Activated CD4-positive, alpha-beta T cell treated with anti-CD3 and anti-CD28 coated beads for 4 hours (primary cell): ENCODE results near the gene HOXA2.

Experiments used
- DNase-seq, 2 donors: peaks; one replicate each; pipeline ENCODE4 v3.0.0-alpha.2; 2020

HOXA2 gene

GRCh38 chr7:27097686-27098577 lies 4.6 kb downstream of the HOXA2 start:
- DNase-seq: no peak

GRCh38 chr7:27096768-27097514 lies 5.5 kb downstream of the HOXA2 start:
- no peak for DNase-seq

- DNase-seq: peak; percentile 63 to 72
Observed at GRCh38 chr7:27095897-27096767, 6.4 kb downstream of the HOXA2 start, which contains the start of gene HOXA1. Gene HOXA1, minus strand, starts transcription at chr7:27096000. Its CDS starts 88 bp downstream, at chr7:27095912.

GRCh38 chr7:27095050-27095896 lies 7.2 kb downstream of the HOXA2 start:
- DNase-seq: peak; percentile 4 to 29

- no peak for DNase-seq
Observed at GRCh38 chr7:27094304-27095049, 8.0 kb downstream of the HOXA2 start.

- no peak for DNase-seq
Observed at GRCh38 chr7:27093184-27093895, 9.1 kb downstream of the HOXA2 start.

- no peak for DNase-seq
Observed at GRCh38 chr7:27092819-27093110, 9.7 kb downstream of the HOXA2 start.

- DNase-seq: no peak
Observed at GRCh38 chr7:27091941-27092818, 10.3 kb downstream of the HOXA2 start.

- DNase-seq: no peak
Observed at GRCh38 chr7:27091105-27091504, 11.4 kb downstream of the HOXA2 start.

GRCh38 chr7:27088002-27088922 lies 14.2 kb downstream of the HOXA2 start:
- no peak for DNase-seq

GRCh38 chr7:27083646-27084045 lies 18.8 kb downstream of the HOXA2 start:
- DNase-seq: no peak

- no peak for DNase-seq
Observed at GRCh38 chr7:27082171-27082570, 20.3 kb downstream of the HOXA2 start.

GRCh38 chr7:27080844-27081436 lies 21.5 kb downstream of the HOXA2 start:
- DNase-seq: no peak

- DNase-seq: no peak
Observed at GRCh38 chr7:27079234-27079975, 23.1 kb downstream of the HOXA2 start.

GRCh38 chr7:27078616-27079233 lies 23.8 kb downstream of the HOXA2 start:
- DNase-seq: no peak

GRCh38 chr7:27073076-27073475 lies 29.4 kb downstream of the HOXA2 start:
- no peak for DNase-seq
